Fibroblast of villous mesenchyme (primary cell): ENCODE measurements around the gene MMADHC. TPM values are rescaled to one million over a fixed set of nuclear protein-coding genes. Genes with fewer than 3 reads are reported as not detected.

Source experiments
- DNase-seq: peaks from one replicate; pipeline ENCODE4 v3.0.0-alpha.2; 2010; ENCODE audit warnings: low read depth
- H3K4me3 ChIP-seq: 2 replicates; pipeline ENCODE4 v1.5.1; 2011; ENCODE audit warnings: low read depth, mild to moderate bottlenecking, low read length
- CTCF ChIP-seq: IDR thresholded peaks from 2 replicates; pipeline ENCODE4 v1.5.1; 2012; ENCODE audit warnings: low read depth, mild to moderate bottlenecking, low read length; ENCODE audit not compliant: insufficient read depth
- total RNA-seq: library from RNA; depleted of rRNA; stranded (reverse); fragments of >200 nt; gene quantifications from 2 replicates; pipeline ENCODE4 v1.2.3, GENCODE V29; 2012

Gene MMADHC
- total RNA-seq, 1 donor = 265 TPM

- DNase-seq = peak; percentile 37
- no peak for TF ChIP-seq CTCF
Measured at GRCh38 chr2:149606251-149606811, 18.8 kb upstream of the MMADHC start.

GRCh38 chr2:149603248-149603647, 15.7 kb upstream of the MMADHC start:
- no peak overlapping the region for H3K4me3 ChIP-seq
- TF ChIP-seq CTCF = no peak
- no peak for DNase-seq

More at GRCh38 chr2:149606251-149606811, 18.8 kb upstream of the MMADHC start:
- no peak overlapping the region for H3K4me3 ChIP-seq

- H3K4me3 ChIP-seq = no peak overlapping the region
- peak; percentile 58 for DNase-seq
- TF ChIP-seq CTCF = no peak
Measured at GRCh38 chr2:149601141-149601796, 13.7 kb upstream of the MMADHC start.

DNA sequence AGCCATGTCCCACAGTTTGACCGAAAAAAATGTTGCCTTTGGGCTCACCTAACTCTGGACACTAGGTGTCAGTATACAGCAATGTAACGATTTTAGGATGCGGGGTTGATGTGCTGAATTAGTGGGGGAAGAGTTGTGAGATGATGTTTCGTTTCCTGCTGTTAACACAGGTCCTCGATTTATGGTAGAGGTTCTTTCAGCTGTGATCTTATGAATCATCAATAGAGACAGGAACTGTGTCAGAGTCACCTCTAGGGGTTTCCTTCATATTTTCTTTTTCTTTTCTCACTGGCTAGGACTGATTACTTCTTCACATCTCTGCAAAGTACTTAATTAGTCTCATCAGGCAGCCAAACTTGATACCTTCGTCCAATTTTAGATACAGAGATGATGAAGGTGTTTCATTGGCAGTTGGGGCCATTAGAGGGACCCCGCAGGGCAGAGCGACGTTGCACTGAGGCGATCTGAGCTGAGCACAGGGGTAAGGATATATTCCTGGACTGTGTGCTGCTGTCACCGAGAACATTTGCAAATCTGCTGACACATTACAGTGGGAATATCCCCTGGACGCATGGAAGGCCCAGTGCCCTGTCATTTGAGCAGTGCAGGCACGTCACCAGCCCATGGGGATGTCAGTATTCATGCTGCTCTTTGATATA, 10.2 kb upstream of the MMADHC start:
- peak overlapping the region; percentile 20 for H3K4me3 ChIP-seq
- TF ChIP-seq CTCF = peak; percentile 86
- DNase-seq = peak; percentile 90

- no peak for DNase-seq
- TF ChIP-seq CTCF = no peak
- H3K4me3 ChIP-seq = no peak overlapping the region
Measured at GRCh38 chr2:149597050-149597667, 9.6 kb upstream of the MMADHC start.

- no peak for TF ChIP-seq CTCF
- no peak overlapping the region for H3K4me3 ChIP-seq
- no peak for DNase-seq
Measured at GRCh38 chr2:149596471-149596870, 8.9 kb upstream of the MMADHC start.
